HCT116 (cell line): ENCODE measurements around the gene PLA2G7. TPM values are rescaled to one million over a fixed set of nuclear protein-coding genes. Genes with fewer than 3 reads are reported as not detected.

ENCODE experiments used
- ATAC-seq: fragments of 200-7000 bp; cut with Tn5 transposase; 2 replicates; pipeline ENCODE4 v1.9.1; 2020; ENCODE audit warnings: mild to moderate bottlenecking, moderate library complexity
- BruUV-seq: library from RNA; stranded (reverse); fragments of 400-500 nt; replicated peaks from 2 replicates; lab custom pipeline; 2021; lab: Mats Ljungman, UMichigan
- CTCF ChIA-PET: fragments of 300-600 bp; sonication (Branson Sonifier 250); formaldehyde crosslinking; loops from one replicate; lab custom pipeline; 2021; ENCODE audit warnings: antibody characterized with exemption; lab: Charles Lee
- POLR2A ChIA-PET: fragments of 300-600, 350-600 bp; sonication (Branson Sonifier 250); formaldehyde crosslinking; loops from one replicate; lab custom pipeline; 2021; ENCODE audit warnings: antibody characterized with exemption; lab: Charles Lee
- RAD21 ChIA-PET, 2 experiments: fragments of 300-600 bp; sonication (Branson Sonifier 250); formaldehyde crosslinking; loops; one replicate each; lab custom pipeline; 2023; ENCODE audit warnings: low total read pairs in 2 of 2; ENCODE audit not compliant: uncharacterized antibody in 2 of 2, unreplicated experiment in 2 of 2, low non-redundant PET in 1 of 2; lab: Charles Lee
- DNase-seq: peaks from one replicate; pipeline ENCODE4 v3.0.0-alpha.2; 2010; ENCODE audit warnings: low read depth, low spot score
- H2AFZ ChIP-seq: fragments of 200-600 bp; shearing (Covaris generic), sonication (generic); 2 replicates; pipeline ENCODE4 v1.6.1; 2017; ENCODE audit warnings: low read depth, mixed run types, mixed read lengths, antibody characterized with exemption, low read length; ENCODE audit not compliant: poor library complexity, severe bottlenecking
- H3K27ac ChIP-seq: 2 replicates; pipeline ENCODE4 v1.5.1; 2012; ENCODE audit warnings: low read depth, low read length
- H3K27me3 ChIP-seq: fragments of 200-600 bp; sonication (generic); 2 replicates; pipeline ENCODE4 v1.6.1; 2016; ENCODE audit warnings: mixed run types, low read length, mixed read lengths; ENCODE audit not compliant: insufficient read depth
- H3K36me3 ChIP-seq, 2 experiments: fragments of 200-500 bp in 1 of 2; fragments of 200-600 bp in 1 of 2; sonication (Bioruptor generic) in 1 of 2; sonication (generic) in 1 of 2; 2 replicates each; pipeline versions ENCODE4 v1.5.1 to v1.6.1; 2014 to 2016; ENCODE audit warnings: low read length in 2 of 2, inconsistent platforms in 1 of 2, mixed read lengths in 1 of 2, mixed run types in 1 of 2; ENCODE audit not compliant: insufficient read depth in 2 of 2, control insufficient read depth in 1 of 2
- H3K4me1 ChIP-seq, 2 experiments: fragments of 200-600 bp in 1 of 2; sonication (generic) in 1 of 2; 2 replicates each; pipeline versions ENCODE4 v1.5.1 to v1.6.1; 2012 to 2017; ENCODE audit warnings: low read length in 2 of 2, inconsistent platforms in 1 of 2, mild to moderate bottlenecking in 1 of 2, mixed read lengths in 1 of 2, mixed run types in 1 of 2, moderate library complexity in 1 of 2; ENCODE audit not compliant: insufficient read depth in 2 of 2, control insufficient read depth in 1 of 2
- H3K4me2 ChIP-seq: fragments of 200-600 bp; sonication (generic); 2 replicates; pipeline ENCODE4 v1.6.1; 2017; ENCODE audit warnings: mixed run types, low read length, mixed read lengths
- H3K4me3 ChIP-seq, 2 experiments: fragments of 200-600 bp in 1 of 2; sonication (generic) in 1 of 2; replicated peaks in 1 of 2; 2 replicates each; pipeline ENCODE4 v1.5.1; 2011 to 2016; ENCODE audit warnings: low read length in 2 of 2, control low read depth in 1 of 2, low read depth in 1 of 2, mild to moderate bottlenecking in 1 of 2, mixed read lengths in 1 of 2, mixed run types in 1 of 2
- H3K79me2 ChIP-seq: fragments of 200-600 bp; sonication (generic); 2 replicates; pipeline ENCODE4 v1.6.1; 2017; ENCODE audit warnings: mild to moderate bottlenecking, mixed run types, low read length, moderate library complexity, mixed read lengths; ENCODE audit not compliant: insufficient read depth
- H3K9ac ChIP-seq: fragments of 200-600 bp; sonication (generic); 2 replicates; pipeline ENCODE4 v1.6.1; 2016; ENCODE audit warnings: low read length, mixed read lengths
- H3K9me2 ChIP-seq: fragments of 200-600 bp; sonication (generic), shearing (Covaris generic); 2 replicates; pipeline ENCODE4 v1.6.1; 2017; ENCODE audit warnings: mixed run types, mild to moderate bottlenecking, moderate library complexity; ENCODE audit not compliant: insufficient read depth
- H3K9me3 ChIP-seq, 2 experiments: fragments of 200-500 bp in 1 of 2; fragments of 200-600 bp in 1 of 2; sonication (Bioruptor generic) in 1 of 2; sonication (generic) in 1 of 2; 2 replicates each; pipeline ENCODE4 v1.6.1; 2014 to 2017; ENCODE audit warnings: low read length in 2 of 2, mixed read lengths in 2 of 2, inconsistent platforms in 1 of 2, low read depth in 1 of 2, mild to moderate bottlenecking in 1 of 2, mixed run types in 1 of 2, moderate library complexity in 1 of 2; ENCODE audit not compliant: control insufficient read depth in 1 of 2, insufficient read depth in 1 of 2
- H4K20me1 ChIP-seq: fragments of 200-600 bp; sonication (generic), shearing (Covaris generic); 2 replicates; pipeline ENCODE4 v1.6.1; 2017; ENCODE audit warnings: mixed run types, mild to moderate bottlenecking, moderate library complexity; ENCODE audit not compliant: insufficient read depth
- CEBPB ChIP-seq: IDR thresholded peaks from 2 replicates; pipeline ENCODE4 v1.6.1; 2012; ENCODE audit warnings: low read depth
- CTCF ChIP-seq, 3 experiments: fragments of 200-600 bp in 1 of 3; sonication (generic) in 1 of 3; IDR thresholded peaks in 2 of 3; conservative IDR thresholded peaks in 1 of 3; 2 replicates each; pipeline ENCODE4 v1.5.1; 2012 to 2017; ENCODE audit warnings: low read depth in 2 of 3, low read length in 2 of 3, antibody characterized with exemption in 1 of 3, borderline replicate concordance in 1 of 3, control low read depth in 1 of 3, mild to moderate bottlenecking in 1 of 3, mixed read lengths in 1 of 3, mixed run types in 1 of 3, moderate library complexity in 1 of 3; ENCODE audit not compliant: insufficient read depth in 1 of 3
- EGR1 ChIP-seq: IDR thresholded peaks from 2 replicates; pipeline ENCODE4 v1.6.1; 2012; ENCODE audit warnings: low read depth
- RAD21 ChIP-seq: IDR thresholded peaks from 2 replicates; pipeline ENCODE4 v1.6.1; 2012; ENCODE audit warnings: low read depth, mild to moderate bottlenecking
- SIN3A ChIP-seq: IDR thresholded peaks from 2 replicates; pipeline ENCODE4 v1.6.1; 2012; ENCODE audit warnings: low read depth
- SP1 ChIP-seq: IDR thresholded peaks from 2 replicates; pipeline ENCODE4 v1.6.1; 2012; ENCODE audit warnings: low read depth
- SRF ChIP-seq: IDR thresholded peaks from 2 replicates; pipeline ENCODE4 v1.6.1; 2012; ENCODE audit warnings: low read depth
- intact Hi-C: fragments of 100-400 bp; cut with micrococcal nuclease; formaldehyde crosslinking; loops from 2 replicates; pipeline ENCODE4 v1.10.0; 2022
- total RNA-seq: library from RNA; stranded (reverse); gene quantifications from one replicate; pipeline ENCODE4 v1.2.1, GENCODE V29; 2021; ENCODE audit not compliant: unreplicated experiment

Gene PLA2G7
- total RNA-seq, 1 experiment from 2014 or later, result 2.8 TPM

GRCh38 chr6:46704562-46704961, 30.6 kb downstream of the PLA2G7 start (continued):
- TF ChIP-seq CTCF (IDR thresholded peaks at IDR 0.05 in 2 of 3, conservative IDR thresholded peaks at IDR 0.05 in 1 of 3; ENCODE audit: borderline replicate concordance in 1 of 3, insufficient read depth in 1 of 3, low read depth in 2 of 3, low read length in 2 of 3) (peak in 2 of 3 experiments; percentile 38 to 61; a peak in 3 of 6 replicates), CEBPB (no peak)

- Histone ChIP-seq H3K4me2 (no peak overlapping the region), H3K27me3 (no peaks in the 10 kb centered on the region), H3K79me2 (no peaks in the 10 kb centered on the region), H3K4me1 (0 out of 4 replicates have a peak, but pooled peaks cover 0 to 4% of the 10 kb centered on the region in 2 experiments), H3K27ac (no peak overlapping the region), H3K9me3 (no peaks in the 10 kb centered on the region)
- no peak for TF ChIP-seq SIN3A
- TF ChIP-seq EGR1, result no peak
- TF ChIP-seq SP1, result no peak
- no peak for TF ChIP-seq CEBPB
- no peak for TF ChIP-seq CTCF (IDR thresholded peaks at IDR 0.05 in 2 of 3, conservative IDR thresholded peaks at IDR 0.05 in 1 of 3; ENCODE audit: borderline replicate concordance in 1 of 3, insufficient read depth in 1 of 3, low read depth in 2 of 3, low read length in 2 of 3)
- TF ChIP-seq RAD21, result no peak
- no peak for TF ChIP-seq SRF
- TF ChIP-seq, all 23 proteins: peak for 0
- POLR2A ChIA-PET, result no interaction called here
- Histone ChIP-seq H3K9ac (no peak overlapping the region), H3K4me3 (no peak overlapping the region), H4K20me1 (no peaks in the 10 kb centered on the region), H3K36me3 (no peaks in the 10 kb centered on the region), H2AFZ (no peak overlapping the region), H3K9me2 (no peaks in the 10 kb centered on the region)
- RAD21 ChIA-PET, result no interaction called here
- CTCF ChIA-PET, result no interaction called here
- no peak for DNase-seq
- BruUV-seq, result no TSS peak
- no peak for ATAC-seq
- intact Hi-C loops, result loop anchor here (5.0 kb wide), 1 partner anchor 147 kb away; no protein-coding TSS in a partner anchor
These were observed 35.2 kb downstream of the PLA2G7 start for GRCh38 chr6:46699970-46700369.
